ENCODE data around the gene NRP2.

DNA sequence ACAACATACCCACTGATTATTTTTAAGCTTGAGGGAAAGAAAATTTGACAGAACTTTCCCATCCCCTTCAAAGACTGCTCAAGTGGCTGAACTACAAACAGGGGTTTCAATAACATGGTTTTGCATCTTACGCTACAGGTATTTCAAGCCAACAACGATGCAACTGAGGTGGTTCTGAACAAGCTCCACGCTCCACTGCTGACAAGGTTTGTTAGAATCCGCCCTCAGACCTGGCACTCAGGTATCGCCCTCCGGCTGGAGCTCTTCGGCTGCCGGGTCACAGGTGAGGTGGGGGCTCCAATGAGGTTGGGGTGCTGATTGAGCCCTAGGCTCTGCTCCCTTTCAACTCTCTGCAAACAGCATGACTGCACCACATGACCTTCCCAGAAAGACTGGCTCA lies 58.1 kb downstream of the NRP2 start:
- TF ChIP-seq, protein P1, sequence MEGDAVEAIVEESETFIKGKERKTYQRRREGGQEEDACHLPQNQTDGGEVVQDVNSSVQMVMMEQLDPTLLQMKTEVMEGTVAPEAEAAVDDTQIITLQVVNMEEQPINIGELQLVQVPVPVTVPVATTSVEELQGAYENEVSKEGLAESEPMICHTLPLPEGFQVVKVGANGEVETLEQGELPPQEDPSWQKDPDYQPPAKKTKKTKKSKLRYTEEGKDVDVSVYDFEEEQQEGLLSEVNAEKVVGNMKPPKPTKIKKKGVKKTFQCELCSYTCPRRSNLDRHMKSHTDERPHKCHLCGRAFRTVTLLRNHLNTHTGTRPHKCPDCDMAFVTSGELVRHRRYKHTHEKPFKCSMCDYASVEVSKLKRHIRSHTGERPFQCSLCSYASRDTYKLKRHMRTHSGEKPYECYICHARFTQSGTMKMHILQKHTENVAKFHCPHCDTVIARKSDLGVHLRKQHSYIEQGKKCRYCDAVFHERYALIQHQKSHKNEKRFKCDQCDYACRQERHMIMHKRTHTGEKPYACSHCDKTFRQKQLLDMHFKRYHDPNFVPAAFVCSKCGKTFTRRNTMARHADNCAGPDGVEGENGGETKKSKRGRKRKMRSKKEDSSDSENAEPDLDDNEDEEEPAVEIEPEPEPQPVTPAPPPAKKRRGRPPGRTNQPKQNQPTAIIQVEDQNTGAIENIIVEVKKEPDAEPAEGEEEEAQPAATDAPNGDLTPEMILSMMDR (IDR thresholded peaks at IDR 0.05; ENCODE audit: poor library complexity), result no peak
- TF ChIP-seq EZH2 (IDR thresholded peaks at IDR 0.05; ENCODE audit: borderline replicate concordance) (no peak), EZH2phosphoT487 (IDR thresholded peaks at IDR 0.05; ENCODE audit: low read depth, severe bottlenecking, unreplicated experiment) (no peak)
